Calu3 (cell line): ENCODE results near the gene SMAD1. TPM values are rescaled to one million over a fixed set of nuclear protein-coding genes. Genes with fewer than 3 reads are reported as not detected.

Experiments
- BruUV-seq: library from RNA; stranded (reverse); fragments of 400-500 nt; replicated peaks from 2 replicates; lab custom pipeline; 2021; lab: Mats Ljungman, UMichigan
- CTCF ChIA-PET: fragments of 300-600 bp; sonication (Branson Sonifier 250); formaldehyde crosslinking; loops from one replicate; lab custom pipeline; 2022; ENCODE audit warnings: antibody characterized with exemption; lab: Charles Lee
- DNase-seq: peaks from one replicate; pipeline ENCODE4 v3.0.0; 2022
- H3K27ac Mint-ChIP-seq: one replicate; pipeline ENCODE4 v1.8.0; 2022; ENCODE audit warnings: mixed read lengths; ENCODE audit not compliant: unreplicated experiment
- H3K27me3 Mint-ChIP-seq: one replicate; pipeline ENCODE4 v1.8.0; 2022; ENCODE audit warnings: mixed read lengths; ENCODE audit not compliant: unreplicated experiment
- H3K36me3 Mint-ChIP-seq: one replicate; pipeline ENCODE4 v1.8.0; 2022; ENCODE audit warnings: mild to moderate bottlenecking, moderate library complexity, mixed read lengths; ENCODE audit not compliant: insufficient read depth, unreplicated experiment
- H3K4me1 Mint-ChIP-seq: one replicate; pipeline ENCODE4 v1.8.0; 2022; ENCODE audit warnings: mild to moderate bottlenecking, low read depth, mixed read lengths; ENCODE audit not compliant: unreplicated experiment
- H3K4me3 Mint-ChIP-seq: one replicate; pipeline ENCODE4 v1.8.0; 2022; ENCODE audit warnings: mild to moderate bottlenecking, low read depth, moderate library complexity, mixed read lengths; ENCODE audit not compliant: unreplicated experiment
- H3K9me3 Mint-ChIP-seq: one replicate; pipeline ENCODE4 v1.8.0; 2022; ENCODE audit warnings: low read depth, mixed read lengths; ENCODE audit not compliant: unreplicated experiment
- CTCF ChIP-seq: fragments of 200-600 bp; IDR thresholded peaks from one replicate; pipeline ENCODE4 v1.8.0; 2022; ENCODE audit warnings: antibody characterized with exemption; ENCODE audit not compliant: unreplicated experiment
- intact Hi-C: fragments of 100-400 bp; cut with micrococcal nuclease; formaldehyde crosslinking; loops from one replicate; pipeline ENCODE4 v1.10.0; 2022; ENCODE audit not compliant: unreplicated experiment
- total RNA-seq: library from RNA; stranded (reverse); gene quantifications from 2 replicates; pipeline ENCODE4 v1.2.3, GENCODE V29; 2022

SMAD1 gene
- total RNA-seq, 1 experiment from 2014 or later, result 15.3 TPM

- no peaks in the 10 kb centered on the region for H3K9me3 Mint-ChIP-seq
- no TSS peak for BruUV-seq
- DNase-seq, result no peak
- no peaks in the 10 kb centered on the region for H3K36me3 Mint-ChIP-seq
- H3K4me1 Mint-ChIP-seq, result no peaks in the 10 kb centered on the region
- H3K27ac Mint-ChIP-seq, result no peak overlapping the region
- H3K4me3 Mint-ChIP-seq, result no peak overlapping the region
- H3K27me3 Mint-ChIP-seq, result no peaks in the 10 kb centered on the region
- CTCF ChIA-PET, result no interaction called here
- intact Hi-C loops, result no loop called here
- TF ChIP-seq CTCF, result no peak
Observed at GRCh38 chr4:145602129-145602760, 120.6 kb downstream of the SMAD1 start.

GRCh38 chr4:145605941-145606340, 124.3 kb downstream of the SMAD1 start:
- DNase-seq, result no peak
- no TSS peak for BruUV-seq
- CTCF ChIA-PET, result no interaction called here
- TF ChIP-seq CTCF, result no peak
- intact Hi-C loops, result no loop called here
- no peak overlapping the region for H3K4me3 Mint-ChIP-seq
- no peaks in the 10 kb centered on the region for H3K9me3 Mint-ChIP-seq
- H3K4me1 Mint-ChIP-seq, result no peaks in the 10 kb centered on the region
- H3K27ac Mint-ChIP-seq, result no peak overlapping the region
- no peaks in the 10 kb centered on the region for H3K27me3 Mint-ChIP-seq
- H3K36me3 Mint-ChIP-seq, result no peaks in the 10 kb centered on the region

Other genes starting within 250 kb of the SMAD1 start
- gene MMAA, start 137.5 kb downstream of the SMAD1 start, total RNA-seq, result 5.0 TPM in 2 replicates
- not detected in 2 replicates for gene C4orf51, start 198.3 kb downstream of the SMAD1 start, total RNA-seq